ENCODE results near the gene FNDC10.

FNDC10 gene

GRCh38 chr1:1567891-1568291 is 32.0 kb downstream of the FNDC10 start:
- peaks cover 100% of the 10 kb centered on the region in 11 experiments for H4K20me1 ChIP-seq
- peaks cover 22 to 49% (median 36%) of the 10 kb centered on the region in 10 experiments for H3K4me1 ChIP-seq
- H3K27ac ChIP-seq: no peak overlapping the region
- peaks cover 82 to 99% (median 94%) of the 10 kb centered on the region in 11 experiments for H3K36me3 ChIP-seq
- H3K9me3 ChIP-seq (replicated peaks in 1 of 11): no peaks in the 10 kb centered on the region
- no peaks in the 10 kb centered on the region for H3K27me3 ChIP-seq
- no peak for TF ChIP-seq Cebpa-rat (IDR thresholded peaks at IDR 0.05)
- H3K9ac ChIP-seq: peak overlapping the region in 3 of 11 experiments; percentile 10 to 41 (median 41); a peak in 3 of 22 replicates
- no peak overlapping the region for H3K4me3 ChIP-seq
- no peak overlapping the region for H3K4me2 ChIP-seq

DNA sequence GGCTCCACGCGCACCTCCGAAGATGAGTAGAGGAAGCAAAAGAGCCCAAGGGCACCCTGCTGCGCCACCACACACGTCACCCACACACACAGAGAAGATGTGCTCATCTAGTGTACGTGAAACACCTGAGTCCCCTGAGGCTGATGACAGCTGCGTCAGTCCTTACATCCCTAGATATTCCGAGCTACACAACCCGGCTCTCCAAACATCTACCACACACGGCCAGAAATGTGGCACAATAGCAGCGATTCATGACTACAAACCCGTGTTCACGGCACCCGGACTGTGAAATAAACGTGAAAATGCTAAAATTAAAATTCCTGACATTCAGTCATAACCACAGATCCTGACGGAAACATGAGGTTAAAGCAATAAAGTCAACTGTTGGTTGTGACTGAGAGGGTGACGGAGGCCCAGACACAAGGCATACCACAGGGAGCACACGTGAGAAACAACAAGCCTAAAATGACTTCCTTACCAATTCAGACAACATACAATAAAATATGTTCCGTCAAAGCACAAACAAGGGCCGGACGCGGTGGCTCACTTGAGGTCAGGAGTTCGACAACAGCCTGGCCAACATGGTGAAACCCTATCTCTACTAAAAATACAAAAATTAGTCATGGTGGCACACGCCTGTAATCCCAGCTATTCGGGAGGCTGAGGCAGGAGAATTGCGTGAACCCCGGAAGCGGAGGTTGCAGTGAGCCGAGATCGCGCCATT is 32.6 kb downstream of the FNDC10 start:
- TF ChIP-seq Cebpa-rat (IDR thresholded peaks at IDR 0.05): no peak
- Histone ChIP-seq H3K36me3 (peaks cover 88 to 99% (median 94%) of the 10 kb centered on the region in 11 experiments), H3K4me2 (no peak overlapping the region), H4K20me1 (peaks cover 100% of the 10 kb centered on the region in 11 experiments), H3K27me3 (no peaks in the 10 kb centered on the region), H3K4me1 (peaks cover 24 to 51% (median 33%) of the 10 kb centered on the region in 10 experiments; a peak in 19 of 20 replicates), H3K4me3 (no peak overlapping the region), H3K9ac (peak overlapping the region in 1 of 11 experiments; percentile 41; a peak in 1 of 22 replicates), H3K9me3 (replicated peaks in 1 of 11) (no peaks in the 10 kb centered on the region), H3K27ac (no peak overlapping the region)

DNA sequence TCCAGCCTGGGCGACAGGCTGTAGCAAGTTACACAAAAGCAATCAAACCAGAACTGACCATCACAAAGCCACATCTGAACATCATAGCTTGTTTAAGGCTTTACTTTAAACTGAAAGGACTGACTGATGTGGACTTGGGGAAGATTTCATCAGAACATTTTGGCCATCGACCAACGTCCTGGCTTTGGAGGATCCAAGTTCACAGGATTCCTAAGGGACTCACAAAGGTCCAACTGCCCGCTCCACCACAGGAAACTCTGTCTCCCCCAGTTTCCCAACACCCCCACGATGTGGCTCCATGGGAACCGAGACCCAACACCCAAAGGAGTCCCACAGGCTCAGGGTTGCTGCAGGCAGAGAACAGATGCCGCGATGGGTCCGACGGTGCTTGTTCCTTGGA is 34.6 kb downstream of the FNDC10 start:
- no peak overlapping the region for H3K27ac ChIP-seq
- H3K36me3 ChIP-seq: peaks cover 90 to 100% (median 98%) of the 10 kb centered on the region in 11 experiments

DNA sequence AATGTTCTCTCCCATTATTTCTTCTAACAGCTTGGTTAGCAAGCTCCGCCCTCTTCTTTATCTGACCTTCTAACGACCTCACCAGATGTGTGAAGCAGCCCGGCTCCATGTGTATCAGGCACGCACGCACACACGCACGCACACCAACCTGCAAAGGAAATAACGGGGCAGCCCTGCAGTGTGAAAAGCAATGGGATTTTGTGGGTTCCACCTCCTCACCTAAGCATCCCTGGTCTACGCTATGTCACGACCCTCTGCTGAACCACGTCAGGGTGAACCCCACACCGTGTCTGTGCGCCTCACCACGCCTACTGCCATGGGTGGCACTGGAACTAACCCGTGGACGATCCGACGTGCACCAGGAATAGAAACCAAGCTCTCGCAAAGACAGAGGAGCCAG is 35.7 kb downstream of the FNDC10 start:
- H3K9me3 ChIP-seq (replicated peaks in 1 of 11): no peaks in the 10 kb centered on the region
- no peak overlapping the region for H3K4me3 ChIP-seq
- H4K20me1 ChIP-seq: peaks cover 96 to 100% (median 100%) of the 10 kb centered on the region in 11 experiments
- no peak overlapping the region; a peak in 2 of 22 replicates for H3K4me2 ChIP-seq
- H3K36me3 ChIP-seq: peaks cover 87 to 99% (median 94%) of the 10 kb centered on the region in 11 experiments
- no peaks in the 10 kb centered on the region for H3K27me3 ChIP-seq
- 0 out of 22 replicates have a peak overlapping the region, but pooled peaks of 1 of the 11 experiments have one; percentile 8 for H3K9ac ChIP-seq
- no peak overlapping the region for H3K27ac ChIP-seq
- no peak for TF ChIP-seq Cebpa-rat (IDR thresholded peaks at IDR 0.05)
- peaks cover 1 to 37% (median 22%) of the 10 kb centered on the region in 10 experiments; a peak in 15 of 20 replicates for H3K4me1 ChIP-seq

More for the DNA sequence above, 34.6 kb downstream of the FNDC10 start:
- H3K4me1 ChIP-seq: peaks cover 12 to 47% (median 26%) of the 10 kb centered on the region in 10 experiments; a peak in 18 of 20 replicates
- H3K4me2 ChIP-seq: no peak overlapping the region
- H4K20me1 ChIP-seq: peaks cover 98 to 100% (median 100%) of the 10 kb centered on the region in 11 experiments
- H3K9me3 ChIP-seq (replicated peaks in 1 of 11): no peaks in the 10 kb centered on the region
- no peak overlapping the region for H3K9ac ChIP-seq
- TF ChIP-seq Cebpa-rat (IDR thresholded peaks at IDR 0.05): no peak
- H3K27me3 ChIP-seq: no peaks in the 10 kb centered on the region
- H3K4me3 ChIP-seq: no peak overlapping the region

DNA sequence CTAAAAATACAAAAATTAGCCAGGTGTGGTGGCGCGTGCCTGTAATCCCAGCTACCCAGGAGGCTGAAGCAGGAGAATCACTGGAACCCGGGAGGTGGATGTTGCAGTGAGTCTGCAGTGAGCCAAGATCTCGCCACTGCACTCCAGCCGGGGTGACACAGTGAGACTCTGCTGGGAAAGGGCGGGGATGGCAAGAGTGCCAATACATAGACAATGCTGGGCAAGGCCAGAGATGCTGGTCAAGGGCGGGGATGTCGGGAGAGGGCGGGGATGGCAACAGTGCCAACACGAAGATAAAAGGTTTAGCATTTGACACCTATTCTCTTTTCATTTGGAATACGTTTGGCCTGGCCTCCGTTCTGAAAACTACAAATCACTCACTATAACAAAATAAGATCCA is 36.2 kb downstream of the FNDC10 start:
- TF ChIP-seq Cebpa-rat (IDR thresholded peaks at IDR 0.05): no peak
- Histone ChIP-seq H3K9ac (peak overlapping the region in 6 of 11 experiments; percentile 8 to 56 (median 40); a peak in 5 of 22 replicates), H3K9me3 (replicated peaks in 1 of 11) (no peaks in the 10 kb centered on the region), H3K36me3 (peaks cover 84 to 99% (median 90%) of the 10 kb centered on the region in 11 experiments), H3K4me2 (peak overlapping the region in 5 of 11 experiments; percentile 34 to 62 (median 55); a peak in 7 of 22 replicates), H4K20me1 (peaks cover 96 to 100% (median 100%) of the 10 kb centered on the region in 11 experiments), H3K27me3 (no peaks in the 10 kb centered on the region), H3K4me3 (no peak overlapping the region), H3K27ac (no peak overlapping the region; a peak in 1 of 22 replicates), H3K4me1 (peaks cover 0 to 37% (median 22%) of the 10 kb centered on the region in 10 experiments; a peak in 14 of 20 replicates)

GRCh38 chr1:1562556-1563195 is 37.3 kb downstream of the FNDC10 start:
- Histone ChIP-seq H3K9ac (peak overlapping the region in 7 of 11 experiments; percentile 3 to 56 (median 41); a peak in 11 of 22 replicates), H3K27me3 (no peaks in the 10 kb centered on the region), H3K36me3 (peaks cover 76 to 95% (median 84%) of the 10 kb centered on the region in 11 experiments), H3K4me1 (peaks cover 0 to 33% (median 22%) of the 10 kb centered on the region in 10 experiments; a peak in 13 of 20 replicates), H3K4me2 (peak overlapping the region in 5 of 11 experiments; percentile 34 to 62 (median 55); a peak in 7 of 22 replicates), H4K20me1 (peaks cover 93 to 100% (median 100%) of the 10 kb centered on the region in 11 experiments), H3K27ac (peak overlapping the region in 3 of 11 experiments; percentile 10 to 17 (median 17); a peak in 3 of 22 replicates), H3K4me3 (no peak overlapping the region), H3K9me3 (replicated peaks in 1 of 11) (no peaks in the 10 kb centered on the region)
- TF ChIP-seq Cebpa-rat (IDR thresholded peaks at IDR 0.05): no peak

DNA sequence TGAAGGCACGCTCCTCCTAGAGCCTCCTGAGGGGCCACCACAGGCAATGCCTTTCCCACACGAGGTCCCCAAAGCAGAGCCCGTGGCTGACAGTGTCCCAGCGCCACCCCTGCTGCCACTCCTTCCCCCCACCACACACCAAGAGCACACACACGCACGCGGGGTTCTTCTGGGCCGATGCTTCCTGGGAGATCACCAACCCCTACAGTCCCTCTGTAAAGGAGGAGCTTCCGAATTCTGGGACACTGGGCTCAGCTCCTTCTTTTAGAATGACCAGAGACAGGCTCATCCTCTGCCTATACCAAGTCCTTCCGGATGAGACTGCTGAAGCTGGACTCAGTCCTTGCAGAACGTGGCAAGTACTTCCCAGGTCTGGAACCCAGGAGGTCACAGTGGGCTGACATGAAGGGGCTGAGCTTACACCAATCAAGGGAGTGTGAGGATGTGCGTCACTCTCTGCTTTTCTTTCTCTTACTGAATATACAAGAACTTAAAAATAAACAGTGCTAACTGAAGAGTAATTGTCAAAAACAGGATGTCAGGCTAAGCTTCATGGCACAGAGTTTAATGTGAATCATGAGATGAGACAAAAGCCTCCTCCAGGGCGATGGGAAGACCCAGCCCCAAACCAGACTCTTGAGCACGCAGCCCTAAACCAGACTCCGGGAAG is 38.0 kb downstream of the FNDC10 start:
- peak overlapping the region in 3 of 11 experiments; percentile 13 to 41 (median 39); a peak in 3 of 22 replicates for H3K9ac ChIP-seq
- no peak for TF ChIP-seq Cebpa-rat (IDR thresholded peaks at IDR 0.05)
- H3K4me1 ChIP-seq: peaks cover 0 to 30% (median 22%) of the 10 kb centered on the region in 10 experiments; a peak in 13 of 20 replicates
- no peak overlapping the region for H3K27ac ChIP-seq
- peaks cover 72 to 89% (median 81%) of the 10 kb centered on the region in 11 experiments for H3K36me3 ChIP-seq
- H3K4me2 ChIP-seq: peak overlapping the region in 3 of 11 experiments; percentile 34 to 62 (median 55); a peak in 5 of 22 replicates
- H3K27me3 ChIP-seq: no peaks in the 10 kb centered on the region
- H3K9me3 ChIP-seq (replicated peaks in 1 of 11): no peaks in the 10 kb centered on the region
- no peak overlapping the region for H3K4me3 ChIP-seq
- peaks cover 85 to 100% (median 100%) of the 10 kb centered on the region in 11 experiments for H4K20me1 ChIP-seq

DNA sequence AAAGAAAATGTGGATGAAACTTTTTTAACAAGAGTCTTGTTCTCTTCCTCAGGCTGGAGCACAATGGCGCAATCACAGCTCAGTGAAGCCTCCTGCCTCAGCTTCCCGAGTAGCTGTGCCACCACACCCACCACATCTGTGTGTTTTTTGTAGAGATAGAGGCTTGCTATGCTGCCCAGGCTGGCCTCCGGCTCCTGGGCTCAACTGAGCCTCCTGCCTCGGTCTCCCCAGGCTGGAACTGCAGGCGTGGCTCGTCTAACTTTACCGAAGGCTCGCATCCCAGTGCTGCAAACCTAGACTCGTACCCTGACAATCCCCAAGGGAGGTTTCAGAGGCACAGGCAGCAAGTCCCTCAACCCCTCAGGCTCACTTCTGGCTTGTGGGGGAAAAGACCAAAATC is 39.8 kb downstream of the FNDC10 start:
- Histone ChIP-seq H3K4me2 (no peak overlapping the region), H3K9me3 (replicated peaks in 1 of 11) (no peaks in the 10 kb centered on the region), H3K4me3 (no peak overlapping the region), H3K27me3 (no peaks in the 10 kb centered on the region), H3K36me3 (peaks cover 56 to 88% (median 71%) of the 10 kb centered on the region in 11 experiments), H4K20me1 (peaks cover 82 to 100% (median 100%) of the 10 kb centered on the region in 11 experiments), H3K4me1 (peaks cover 5 to 35% (median 25%) of the 10 kb centered on the region in 10 experiments; a peak in 18 of 20 replicates), H3K9ac (0 out of 22 replicates have a peak overlapping the region, but pooled peaks of 1 of the 11 experiments have one; percentile 9), H3K27ac (no peak overlapping the region)
- TF ChIP-seq Cebpa-rat (IDR thresholded peaks at IDR 0.05): no peak
